Measurements from ENCODE around the gene ADCY4.
"Not testable (repeated sequence)": the region's sequence is repeated elsewhere in the genome, so short reads cannot be mapped to it uniquely, and the experiment has no call there.

ADCY4 gene

GRCh38 chr14:24334431-24335291, at the start of gene ADCY4:
Gene ADCY4, minus strand, starts transcription at chr14:24335071. Its CDS starts 419 bp downstream, at chr14:24334652.
- DNase-seq (ENCODE audit: low read depth in 2 of 2) = no peak

GRCh38 chr14:24384169-24384568, 49.3 kb upstream of the ADCY4 start:
- DNase-seq (ENCODE audit: low read depth in 2 of 2) = no peak

- DNase-seq (ENCODE audit: low read depth in 2 of 2) = no peak
These were observed 47.1 kb upstream of the ADCY4 start for GRCh38 chr14:24382064-24382371.

DNA sequence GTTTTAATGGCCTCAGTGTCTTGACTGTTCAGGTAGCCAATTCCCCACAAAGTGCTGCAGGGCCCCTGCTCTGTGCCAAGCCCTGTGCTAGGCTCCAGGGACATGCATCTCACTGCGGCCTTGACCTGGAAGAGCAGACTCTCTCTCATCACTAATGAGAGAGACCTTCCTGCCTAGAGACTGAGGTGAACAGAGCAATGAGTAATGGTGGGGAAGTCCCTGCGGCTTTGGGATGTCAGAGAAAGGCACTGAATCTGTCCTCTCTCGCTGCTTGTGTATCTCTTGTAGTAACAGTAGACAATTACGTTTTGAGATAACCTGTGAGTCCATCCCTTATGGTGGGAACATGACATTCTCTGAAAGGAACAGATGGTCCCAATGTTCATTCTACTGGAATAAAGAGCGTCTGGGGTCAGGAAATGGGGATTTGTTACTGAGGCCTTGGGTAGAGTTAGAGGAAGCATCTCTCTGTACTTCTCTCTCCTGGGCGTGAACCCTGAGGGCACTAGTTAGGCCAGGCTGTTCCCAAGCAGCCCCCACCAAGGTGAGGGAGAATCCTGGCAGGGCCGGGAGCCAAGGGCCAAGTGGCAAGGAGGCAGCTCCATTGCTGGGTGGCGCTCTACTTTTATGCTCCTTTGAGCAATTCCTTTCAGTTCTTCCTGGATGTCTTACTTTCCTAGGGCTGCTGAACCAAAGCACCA, 46.6 kb upstream of the ADCY4 start:
- no peak for DNase-seq (ENCODE audit: low read depth in 2 of 2)

GRCh38 chr14:24379907-24380730, 45.2 kb upstream of the ADCY4 start:
- DNase-seq (ENCODE audit: low read depth in 2 of 2) = no peak

- DNase-seq (ENCODE audit: low read depth in 2 of 2) = no peak
These were observed 44.4 kb upstream of the ADCY4 start for GRCh38 chr14:24378981-24379906.

DNA sequence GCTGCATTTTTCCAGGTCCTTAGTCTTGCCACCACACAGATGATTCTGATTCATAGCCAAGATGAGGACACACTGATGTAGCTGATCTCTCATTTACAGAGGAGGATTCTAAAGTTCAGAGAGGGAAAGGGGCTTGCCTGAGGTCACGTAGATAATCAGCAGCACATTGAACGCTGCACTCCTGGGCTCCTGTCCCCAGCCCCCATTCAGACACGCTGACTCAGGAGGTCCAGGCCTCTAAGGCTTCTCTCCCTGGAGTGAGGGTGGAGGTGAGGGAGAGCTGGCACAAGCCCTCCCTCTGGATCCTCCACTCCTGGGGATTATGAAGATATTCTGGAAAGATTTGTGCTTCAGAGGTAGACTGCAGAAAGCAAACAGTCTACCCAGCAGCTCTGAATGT, 43.5 kb upstream of the ADCY4 start:
- DNase-seq (ENCODE audit: low read depth in 2 of 2) = no peak

DNA sequence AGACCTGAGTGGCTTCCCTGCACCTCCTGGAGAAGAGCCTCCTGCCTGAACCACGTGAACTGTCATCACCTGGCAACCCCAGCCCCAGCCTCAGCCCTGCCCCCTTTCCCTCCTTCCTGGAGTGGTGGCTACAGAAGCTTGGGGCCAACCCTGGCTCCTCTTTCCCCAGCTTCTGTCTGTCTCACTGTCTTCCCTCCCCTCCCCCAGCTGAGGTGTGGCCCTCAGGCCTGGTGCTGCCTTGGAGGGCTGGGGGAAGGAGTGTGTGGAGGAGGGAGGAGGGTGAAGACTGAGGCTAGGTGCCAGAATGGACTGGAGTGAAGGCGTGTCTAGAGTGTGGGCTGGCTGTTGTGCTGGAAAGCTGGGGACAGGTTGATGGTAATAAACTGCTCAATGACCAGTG, 42.8 kb upstream of the ADCY4 start:
- DNase-seq (ENCODE audit: low read depth in 2 of 2) = no peak

DNA sequence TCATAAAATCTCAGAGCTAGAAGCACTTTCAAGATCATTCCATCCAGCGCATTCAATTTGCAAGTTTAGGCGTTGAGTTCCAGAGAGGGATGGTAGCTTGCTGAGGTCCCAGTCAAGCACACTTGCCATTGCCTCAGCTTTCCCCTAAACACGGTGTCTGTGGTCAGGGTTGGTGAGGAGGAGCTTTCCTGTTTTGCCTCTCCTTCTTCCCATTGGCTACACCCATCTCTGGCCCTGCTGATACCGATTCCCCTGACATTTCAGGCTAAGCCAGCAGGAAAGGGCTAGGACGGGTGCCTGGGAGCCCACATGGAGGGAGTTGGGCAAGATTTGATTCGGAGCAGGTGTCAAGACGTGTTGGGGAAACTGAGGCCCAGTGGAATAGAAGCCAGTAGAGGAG, 42.3 kb upstream of the ADCY4 start:
- no peak for DNase-seq (ENCODE audit: low read depth in 2 of 2)

DNA sequence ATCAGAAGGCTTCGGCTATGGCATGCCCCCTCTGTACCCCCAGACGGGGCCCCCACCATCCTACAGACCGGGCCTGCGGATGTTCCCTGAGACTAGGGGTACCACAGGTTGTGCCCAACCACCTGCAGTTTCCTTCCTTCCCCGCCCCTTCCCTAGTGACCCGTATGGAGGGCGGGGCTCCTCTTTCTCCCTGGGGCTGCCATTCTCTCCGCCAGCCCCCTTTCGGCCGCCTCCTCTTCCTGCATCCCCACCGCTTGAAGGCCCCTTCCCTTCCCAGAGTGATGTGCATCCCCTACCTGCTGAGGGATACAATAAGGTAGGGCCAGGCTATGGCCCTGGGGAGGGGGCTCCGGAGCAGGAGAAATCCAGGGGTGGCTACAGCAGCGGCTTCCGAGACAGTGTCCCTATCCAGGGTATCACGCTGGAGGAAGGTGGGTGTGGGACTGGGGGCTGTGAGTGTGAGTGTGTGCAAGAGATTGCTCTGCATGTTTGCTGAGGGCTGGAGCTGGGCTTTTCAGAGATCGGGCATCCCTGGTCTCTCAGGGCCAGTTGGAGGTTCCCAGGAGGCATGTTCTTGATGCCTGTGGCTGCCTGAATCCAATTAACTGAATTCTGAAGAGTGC, 41.7 kb upstream of the ADCY4 start:
- no peak for DNase-seq (ENCODE audit: low read depth in 2 of 2)

DNA sequence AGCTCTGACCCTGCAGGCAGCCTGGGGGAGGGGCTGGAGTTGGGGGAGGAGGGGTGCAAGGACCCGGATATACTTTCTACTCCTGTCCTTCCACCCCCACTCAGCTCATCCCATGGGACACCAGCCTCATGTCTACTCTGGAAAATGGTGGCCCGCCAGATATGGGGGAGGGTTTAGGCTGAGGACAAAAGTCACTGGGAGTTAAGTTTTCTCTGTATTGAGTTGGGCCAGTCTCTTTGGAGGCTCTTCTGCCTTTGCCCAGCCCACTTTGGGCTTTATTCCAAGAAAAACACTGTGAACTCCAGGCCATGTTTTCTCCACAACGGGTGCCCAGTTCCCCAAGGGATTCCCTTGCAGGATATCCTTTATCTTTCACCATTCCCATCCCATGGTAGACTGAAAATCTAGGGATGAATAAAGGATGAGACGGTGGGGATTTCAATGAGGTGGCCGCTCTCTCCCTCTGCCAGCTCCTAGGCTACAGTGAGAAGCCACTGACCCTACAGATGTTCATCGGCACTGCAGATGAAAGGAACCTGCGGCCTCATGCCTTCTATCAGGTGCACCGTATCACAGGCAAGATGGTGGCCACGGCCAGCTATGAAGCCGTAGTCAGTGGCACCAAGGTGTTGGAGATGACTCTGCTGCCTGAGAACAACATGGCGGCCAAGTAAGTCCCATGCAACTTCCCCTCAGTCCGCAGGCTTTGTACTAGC, 38.0 kb upstream of the ADCY4 start:
- no peak for DNase-seq (ENCODE audit: low read depth in 2 of 2)

- DNase-seq (ENCODE audit: low read depth in 2 of 2) = not testable (repeated sequence)
These were observed 36.7 kb upstream of the ADCY4 start for GRCh38 chr14:24371605-24372004.

DNA sequence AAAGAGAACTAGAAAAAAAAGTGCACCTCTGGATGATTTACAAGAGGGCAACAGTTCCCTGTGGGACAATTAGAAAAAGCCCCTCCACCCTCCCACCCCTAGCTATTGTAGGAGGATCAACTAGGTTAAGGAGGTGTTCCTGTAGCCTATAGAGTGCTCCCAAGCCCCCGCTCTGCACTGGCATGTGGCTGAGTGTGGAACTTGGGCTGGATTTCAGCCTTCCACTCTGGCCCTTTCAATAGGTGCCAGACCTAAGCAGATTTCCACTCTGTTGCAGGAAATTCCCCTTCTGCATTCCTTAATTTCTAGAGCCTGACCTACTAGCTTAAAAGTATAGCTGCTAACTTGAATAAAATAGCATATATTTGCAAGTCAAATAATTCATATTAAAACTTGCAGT, 35.9 kb upstream of the ADCY4 start:
- DNase-seq (ENCODE audit: low read depth in 2 of 2) = no peak

GRCh38 chr14:24369907-24370687, 35.2 kb upstream of the ADCY4 start:
- DNase-seq (ENCODE audit: low read depth in 2 of 2) = no peak

- DNase-seq (ENCODE audit: low read depth in 2 of 2) = no peak
These were observed 34.6 kb upstream of the ADCY4 start for GRCh38 chr14:24369463-24369862.

GRCh38 chr14:24368562-24369252, 33.8 kb upstream of the ADCY4 start:
- no peak for DNase-seq (ENCODE audit: low read depth in 2 of 2)

DNA sequence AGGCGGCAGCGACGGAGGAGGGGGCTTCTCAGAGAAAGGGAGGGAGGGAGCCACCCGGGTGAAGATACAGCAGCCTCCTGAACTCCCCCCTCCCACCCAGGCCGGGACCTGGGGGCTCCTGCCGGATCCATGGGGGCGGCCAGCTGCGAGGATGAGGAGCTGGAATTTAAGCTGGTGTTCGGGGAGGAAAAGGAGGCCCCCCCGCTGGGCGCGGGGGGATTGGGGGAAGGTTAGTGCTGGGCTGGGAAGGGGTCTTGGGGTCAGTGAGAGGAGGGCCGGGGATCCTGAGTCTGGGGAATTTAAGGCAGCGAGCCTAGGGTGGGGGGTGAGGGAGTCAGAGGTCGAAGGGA, 33.3 kb upstream of the ADCY4 start:
- no peak for DNase-seq (ENCODE audit: low read depth in 2 of 2)

- DNase-seq (ENCODE audit: low read depth in 2 of 2) = no peak
These were observed 32.8 kb upstream of the ADCY4 start, which contains the start of gene NFATC4 for GRCh38 chr14:24367514-24368211. Gene NFATC4, plus strand, starts transcription at chr14:24368184. Its CDS starts 157 bp downstream, at chr14:24368341.

Measured in stimulated activated CD4-positive, alpha-beta T cell treated with anti-CD3 and anti-CD28 coated beads, Interleukin-15, amount 100 ng/mL, for 48 hours (primary cell).